GM21723 (cell line): ENCODE results near the gene RIMBP3C.
"Not testable (repeated sequence)": the region's sequence is repeated elsewhere in the genome, so short reads cannot be mapped to it uniquely, and the experiment has no call there.

Experiments
- ATAC-seq: cut with Tn5 transposase; IDR thresholded peaks from one replicate; pipeline ENCODE4 v1.9.1; 2021; ENCODE audit warnings: mild to moderate bottlenecking, moderate library complexity; ENCODE audit not compliant: unreplicated experiment

RIMBP3C gene

DNA sequence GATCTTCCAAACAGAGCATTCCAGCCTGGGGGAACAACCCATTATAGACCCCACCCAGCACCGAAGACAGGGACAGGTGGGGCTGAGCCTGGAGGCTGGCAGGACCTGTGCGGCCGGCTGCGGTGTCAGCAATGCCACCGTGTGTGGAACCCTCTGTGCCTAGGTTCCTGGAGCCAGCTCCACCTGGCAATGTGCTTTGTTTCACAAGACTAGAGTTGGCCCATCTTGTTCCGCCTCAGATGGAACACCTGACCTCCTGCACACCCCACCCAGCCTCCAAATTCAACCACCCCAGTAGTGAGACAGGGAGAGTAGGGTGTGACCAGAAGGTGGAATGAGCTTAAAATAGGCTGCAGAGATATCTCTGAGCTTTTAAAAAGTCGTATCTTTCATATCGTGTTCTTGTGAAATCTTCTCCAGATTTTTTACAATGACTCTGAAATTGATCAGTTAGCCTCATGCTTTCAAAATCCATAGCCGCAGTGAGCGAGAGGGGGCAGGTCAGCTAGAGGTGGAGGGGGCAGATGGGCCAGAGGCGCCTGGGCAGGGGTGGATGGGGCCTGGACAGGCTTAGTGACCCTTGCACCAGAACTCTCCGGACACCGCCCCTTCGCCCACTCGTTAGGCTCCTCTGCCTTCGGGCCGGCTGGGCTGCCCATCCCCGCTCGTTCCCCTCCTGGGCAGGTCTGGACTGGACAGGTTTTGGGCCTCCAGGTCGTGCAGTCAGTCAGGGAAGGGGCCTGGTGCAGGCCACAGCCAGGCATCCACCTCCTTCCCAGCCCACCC, 18.2 kb downstream of the RIMBP3C start:
- not testable (repeated sequence) for ATAC-seq

- ATAC-seq: not testable (repeated sequence)
These were observed 19.7 kb downstream of the RIMBP3C start for GRCh38 chr22:21531525-21531924.

DNA sequence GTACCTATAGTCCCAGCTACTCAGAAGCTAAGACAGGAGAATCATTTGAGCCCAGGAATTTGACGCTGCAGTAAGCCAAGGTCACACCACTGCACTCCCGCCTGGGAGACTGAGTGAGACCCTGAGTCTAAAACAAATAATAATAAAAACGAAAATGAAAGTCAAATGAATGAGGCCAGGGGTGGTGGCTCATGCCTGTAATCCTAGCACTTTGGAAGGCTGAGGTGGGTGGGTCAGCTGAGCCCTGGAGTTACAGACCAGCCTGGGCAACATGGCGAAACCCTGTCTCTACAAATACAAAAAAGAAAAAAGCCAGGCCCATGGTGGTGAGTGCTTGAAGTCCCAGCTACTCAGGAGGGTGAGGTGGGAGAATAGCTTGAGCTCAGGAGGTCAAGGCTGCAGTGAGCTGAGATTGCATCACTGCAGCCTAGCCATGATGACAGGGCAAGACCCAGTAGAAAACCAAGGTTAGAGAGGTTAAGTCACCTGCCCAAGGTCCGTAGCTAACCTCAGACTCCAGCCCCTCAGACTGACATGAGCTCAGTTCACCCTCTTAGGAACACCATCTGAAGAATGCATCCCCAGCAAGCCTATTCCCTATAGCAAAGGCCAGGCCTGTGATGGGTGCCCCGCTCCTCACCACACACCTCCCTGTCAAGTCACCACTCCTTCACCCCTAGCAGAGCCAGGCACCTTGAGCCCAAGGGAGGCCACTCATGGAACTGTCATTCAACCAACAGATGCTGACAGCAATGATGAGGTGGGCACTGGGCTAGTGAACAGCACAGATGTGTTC, 24.4 kb downstream of the RIMBP3C start:
- ATAC-seq: not testable (repeated sequence)

DNA sequence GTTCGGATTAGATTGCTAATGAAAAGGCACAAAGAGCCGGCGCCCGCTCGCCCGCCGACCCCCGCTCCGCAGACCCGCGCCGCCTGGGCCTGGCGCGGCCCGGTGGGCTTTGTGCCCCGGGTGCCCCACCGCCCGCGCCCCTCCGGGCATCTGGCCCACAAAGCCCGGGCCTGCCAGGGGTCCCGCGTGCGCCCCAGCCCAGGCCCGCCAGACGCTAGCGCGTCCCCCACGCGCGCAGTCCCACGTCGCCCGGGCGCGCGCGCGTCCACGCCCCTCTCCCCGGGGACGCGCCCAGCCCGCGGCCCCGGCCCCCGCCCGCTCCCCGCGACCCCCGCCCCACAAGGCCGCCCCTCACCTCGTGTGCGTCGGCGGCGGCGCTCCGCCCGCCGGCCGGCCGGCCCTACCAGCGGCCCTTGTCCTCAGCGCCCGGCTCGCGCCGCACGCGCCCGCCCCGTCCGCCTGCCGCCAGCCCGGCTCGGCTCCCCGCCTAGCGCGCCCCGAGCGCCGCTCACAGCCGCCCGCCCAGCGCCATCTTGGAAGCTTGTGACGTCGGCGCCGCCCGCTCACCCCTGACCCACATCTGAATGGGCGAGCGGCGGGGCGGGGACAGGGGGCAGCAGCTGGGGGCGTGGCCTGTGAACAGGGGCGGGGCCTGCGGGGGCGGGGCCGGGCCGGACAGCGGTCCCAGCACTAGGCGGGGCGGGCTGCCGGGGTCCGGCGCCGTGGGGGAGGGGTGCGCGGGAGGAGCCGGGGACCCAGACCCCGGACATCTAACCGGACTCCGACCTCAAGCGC, 34.1 kb downstream of the RIMBP3C start:
- ATAC-seq: peak; percentile 79

DNA sequence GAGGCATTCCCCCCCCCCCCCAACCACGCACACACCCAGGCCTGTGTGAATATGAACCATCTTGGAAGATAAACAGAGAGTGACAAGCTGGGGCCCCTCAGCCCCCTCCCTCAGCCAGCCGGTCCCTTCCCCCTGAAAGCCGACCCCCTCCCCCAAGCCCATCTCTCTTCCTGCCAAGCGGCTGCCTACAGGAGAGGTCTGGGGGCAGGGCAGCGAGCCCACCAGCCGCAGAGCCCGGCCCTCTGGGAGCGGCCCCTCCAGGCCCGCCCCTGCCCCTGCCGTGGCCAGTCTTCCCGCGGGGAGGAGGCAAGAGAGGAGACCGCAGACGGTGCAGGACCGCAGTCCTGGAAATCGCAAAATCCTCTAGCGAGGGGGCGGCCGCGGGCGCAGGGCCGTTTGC, 34.7 kb downstream of the RIMBP3C start:
- peak; percentile 24 for ATAC-seq

DNA sequence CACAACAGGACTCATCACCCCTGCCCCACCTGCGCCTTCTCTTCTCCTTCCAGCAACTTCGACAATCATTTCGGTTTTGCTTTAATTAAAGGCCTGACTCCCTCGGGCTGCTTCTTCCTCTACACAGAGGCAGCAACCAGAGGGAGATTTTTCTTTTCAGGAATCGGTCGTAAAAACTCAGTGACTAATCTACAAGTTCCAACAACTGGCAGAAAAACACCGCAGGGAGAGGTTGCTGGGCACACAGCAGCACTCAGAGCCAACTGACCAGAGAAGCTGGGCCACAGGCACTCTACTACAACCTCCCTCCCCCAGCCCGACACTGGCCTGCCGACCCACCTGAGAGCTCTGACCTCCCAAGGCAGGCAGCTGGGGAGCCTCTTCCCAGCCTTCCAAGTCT, 36.0 kb downstream of the RIMBP3C start:
- not testable (repeated sequence) for ATAC-seq

DNA sequence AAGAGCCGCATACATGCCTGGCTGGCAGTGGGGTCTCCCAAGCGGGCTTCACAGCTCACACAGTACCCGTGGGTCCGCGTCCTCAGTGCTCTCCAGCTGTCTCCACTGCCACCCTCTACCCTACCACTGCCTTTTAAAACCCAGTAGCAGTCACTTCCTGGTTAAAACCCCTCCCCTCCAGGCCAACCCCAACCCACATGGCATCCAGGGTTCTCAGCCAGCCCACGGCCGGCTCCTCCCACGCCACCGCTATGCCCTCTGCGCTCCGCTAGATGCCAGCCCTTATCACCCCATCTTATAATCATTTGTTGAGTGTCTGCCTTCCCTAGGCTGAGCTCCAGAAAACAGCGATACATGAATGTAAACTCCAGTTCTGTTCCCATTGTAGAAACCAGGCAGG, 37.1 kb downstream of the RIMBP3C start:
- ATAC-seq: not testable (repeated sequence)

DNA sequence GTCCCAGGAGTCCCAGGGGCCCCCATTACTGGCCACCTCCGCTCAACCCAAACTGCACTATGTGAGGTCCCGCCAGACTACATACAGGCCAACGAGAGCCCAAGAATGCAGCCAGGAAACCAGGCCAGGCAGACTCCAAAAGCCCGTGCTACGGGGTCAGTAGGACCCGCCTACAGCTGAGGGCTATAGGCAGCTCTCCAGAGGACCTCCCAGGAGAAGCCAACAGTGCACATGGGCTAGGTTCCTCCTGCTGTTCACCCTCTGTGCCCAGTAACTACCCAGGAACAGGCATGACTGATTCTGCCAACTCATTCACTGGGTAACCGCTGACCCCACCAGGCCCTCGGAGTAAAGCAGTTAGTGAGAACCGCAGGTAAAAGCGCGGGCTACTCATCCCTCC, 39.2 kb downstream of the RIMBP3C start:
- ATAC-seq: not testable (repeated sequence)

- not testable (repeated sequence) for ATAC-seq
These were observed 40.9 kb downstream of the RIMBP3C start for GRCh38 chr22:21510397-21510796.

- ATAC-seq: not testable (repeated sequence)
These were observed 51.4 kb downstream of the RIMBP3C start for GRCh38 chr22:21499623-21500506.

GRCh38 chr22:21498489-21498888, 52.8 kb downstream of the RIMBP3C start:
- ATAC-seq: not testable (repeated sequence)

- not testable (repeated sequence) for ATAC-seq
These were observed 53.3 kb downstream of the RIMBP3C start for GRCh38 chr22:21497984-21498383.
